Hepatocyte (in vitro differentiated cells): Measurements from ENCODE around the gene TMEM123. TPM values are rescaled to one million over a fixed set of nuclear protein-coding genes. Genes with fewer than 3 reads are reported as not detected.

ENCODE experiments used
- DNase-seq: peaks from one replicate; pipeline ENCODE4 v3.0.0-alpha.2; 2016; ENCODE audit warnings: low spot score
- H2AFZ ChIP-seq: fragments of 200-600 bp; sonication (generic); 2 replicates; pipeline ENCODE4 v1.6.0; 2016; ENCODE audit warnings: antibody characterized with exemption, mild to moderate bottlenecking
- H3K27ac ChIP-seq: fragments of 200-600 bp; sonication (generic); 2 replicates; pipeline ENCODE4 v1.5.1; 2016; ENCODE audit warnings: mild to moderate bottlenecking
- H3K27me3 ChIP-seq: fragments of 200-600 bp; sonication (generic); 2 replicates; pipeline ENCODE4 v1.6.1; 2016
- H3K36me3 ChIP-seq: fragments of 200-600 bp; sonication (generic); replicated peaks from 2 replicates; pipeline ENCODE4 v1.5.1; 2016; ENCODE audit warnings: low read depth; ENCODE audit not compliant: insufficient read depth
- H3K4me1 ChIP-seq: fragments of 200-600 bp; sonication (generic); 2 replicates; pipeline ENCODE4 v1.5.1; 2016; ENCODE audit warnings: mild to moderate bottlenecking, moderate library complexity; ENCODE audit not compliant: insufficient read depth
- H3K4me2 ChIP-seq: fragments of 200-600 bp; sonication (generic); 2 replicates; pipeline ENCODE4 v1.6.0; 2016
- H3K4me3 ChIP-seq: fragments of 200-600 bp; sonication (generic); 2 replicates; pipeline ENCODE4 v1.5.1; 2016; ENCODE audit warnings: mild to moderate bottlenecking
- H3K79me2 ChIP-seq: fragments of 200-600 bp; sonication (generic); 2 replicates; pipeline ENCODE4 v1.6.0; 2017; ENCODE audit warnings: mild to moderate bottlenecking
- H3K9me2 ChIP-seq: fragments of 200-600 bp; sonication (generic); replicated peaks from 2 replicates; pipeline ENCODE4 v1.6.0; 2017; ENCODE audit warnings: mild to moderate bottlenecking; ENCODE audit not compliant: insufficient read depth
- H3K9me3 ChIP-seq: fragments of 200-600 bp; sonication (generic); 2 replicates; pipeline ENCODE4 v1.5.1; 2016; ENCODE audit warnings: low read depth, mild to moderate bottlenecking
- H4K20me1 ChIP-seq: fragments of 200-600 bp; sonication (generic); 2 replicates; pipeline ENCODE4 v1.6.0; 2016; ENCODE audit warnings: mild to moderate bottlenecking; ENCODE audit not compliant: insufficient read depth, poor library complexity, severe bottlenecking
- CTCF ChIP-seq: fragments of 200-600 bp; sonication (generic); IDR thresholded peaks from 2 replicates; pipeline ENCODE4 v1.5.1; 2016; ENCODE audit warnings: antibody characterized with exemption, mild to moderate bottlenecking; ENCODE audit not compliant: poor library complexity
- EZH2 ChIP-seq: fragments of 200-600 bp; sonication (generic); IDR thresholded peaks from 2 replicates; pipeline ENCODE4 v1.6.1; 2016; ENCODE audit warnings: antibody characterized with exemption, mild to moderate bottlenecking, borderline replicate concordance
- EZH2phosphoT487 ChIP-seq: fragments of 200-600 bp; sonication (generic); IDR thresholded peaks from one replicate; pipeline ENCODE4 v1.6.1; 2018; ENCODE audit warnings: antibody characterized with exemption, mild to moderate bottlenecking, low read depth, moderate library complexity; ENCODE audit not compliant: unreplicated experiment, severe bottlenecking
- WGBS: methylation state at CpG from one replicate; pipeline ENCODE4 v1.1.6; 2016; ENCODE audit warnings: low lambda C conversion rate; ENCODE audit errors: missing lambda C conversion rate; 5-methylcytosine and 5-hydroxymethylcytosine counted together
- polyA plus RNA-seq: library from polyadenylated mRNA; unstranded; fragments of >200 nt; fragmentation: Nextera tagmentation; extraction: Ambion mirVana; gene quantifications from 2 replicates; pipeline ENCODE4 v1.2.1, GENCODE V29; 2016
- total RNA-seq: library from RNA; depleted of rRNA; stranded (reverse); fragments of >200 nt; gene quantifications from 2 replicates; pipeline ENCODE4 v1.2.3, GENCODE V29; 2014

TMEM123 gene
- total and polyA plus RNA-seq, 2 experiments from 2014 or later: 122 to 182 TPM

GRCh38 chr11:102457865-102458264 lies 5.3 kb upstream of the TMEM123 start:
- Histone ChIP-seq H3K27me3 (no peaks in the 10 kb centered on the region), H3K9me2 (no peaks in the 10 kb centered on the region), H3K4me3 (no peak overlapping the region), H3K27ac (no peak overlapping the region), H3K36me3 (no peaks in the 10 kb centered on the region), H3K9me3 (no peaks in the 10 kb centered on the region), H3K4me1 (peaks cover 17% of the 10 kb centered on the region), H3K4me2 (no peak overlapping the region), H4K20me1 (no peaks in the 10 kb centered on the region), H3K79me2 (peaks cover 6% of the 10 kb centered on the region), H2AFZ (no peak overlapping the region)
- no peak for TF ChIP-seq CTCF
- no peak for TF ChIP-seq EZH2
- TF ChIP-seq EZH2phosphoT487: no peak
- no peak for DNase-seq

- no peaks in the 10 kb centered on the region for H3K36me3 ChIP-seq
- WGBS: 93% methylated on average over 3 of the region's 3 CpGs
- DNase-seq: no peak
- H2AFZ ChIP-seq: no peak overlapping the region
- no peaks in the 10 kb centered on the region for H3K9me3 ChIP-seq
- no peak overlapping the region for H3K4me2 ChIP-seq
- no peak overlapping the region for H3K27ac ChIP-seq
- H3K4me3 ChIP-seq: no peak overlapping the region
- no peaks in the 10 kb centered on the region for H4K20me1 ChIP-seq
- no peaks in the 10 kb centered on the region for H3K9me2 ChIP-seq
- H3K4me1 ChIP-seq: peaks cover 12% of the 10 kb centered on the region
- TF ChIP-seq EZH2phosphoT487 (no peak), EZH2 (no peak)
- H3K27me3 ChIP-seq: no peaks in the 10 kb centered on the region
- peaks cover 9% of the 10 kb centered on the region for H3K79me2 ChIP-seq
Observed at GRCh38 chr11:102457056-102457677, 4.6 kb upstream of the TMEM123 start.

GRCh38 chr11:102456381-102456780 lies 3.8 kb upstream of the TMEM123 start:
- Histone ChIP-seq H2AFZ (no peak overlapping the region), H3K4me2 (no peak overlapping the region), H3K9me3 (no peaks in the 10 kb centered on the region), H3K4me3 (no peak overlapping the region), H3K4me1 (peaks cover 8% of the 10 kb centered on the region), H3K36me3 (no peaks in the 10 kb centered on the region), H3K27ac (no peak overlapping the region), H3K79me2 (peaks cover 13% of the 10 kb centered on the region), H3K27me3 (no peaks in the 10 kb centered on the region), H3K9me2 (no peaks in the 10 kb centered on the region), H4K20me1 (no peaks in the 10 kb centered on the region)
- DNase-seq: no peak
- TF ChIP-seq EZH2phosphoT487 (no peak), EZH2 (no peak), CTCF (no peak)
- WGBS: 75% methylated on average over 2 of the region's 2 CpGs

- H3K9me3 ChIP-seq: no peaks in the 10 kb centered on the region
- H3K4me1 ChIP-seq: peaks cover 25% of the 10 kb centered on the region
- no peak for TF ChIP-seq EZH2
- no peak for TF ChIP-seq CTCF
- TF ChIP-seq EZH2phosphoT487: no peak
- 92% methylated on average over 3 of the region's 3 CpGs for WGBS
- H2AFZ ChIP-seq: no peak overlapping the region
- H3K79me2 ChIP-seq: peaks cover 38% of the 10 kb centered on the region
- H3K36me3 ChIP-seq: no peaks in the 10 kb centered on the region
- peak overlapping the region; percentile 94 for H3K27ac ChIP-seq
- H4K20me1 ChIP-seq: peaks cover 5% of the 10 kb centered on the region
- peak overlapping the region; percentile 75 for H3K4me2 ChIP-seq
- DNase-seq: no peak
- no peaks in the 10 kb centered on the region for H3K9me2 ChIP-seq
- H3K4me3 ChIP-seq: no peak overlapping the region
- no peaks in the 10 kb centered on the region for H3K27me3 ChIP-seq
Observed at GRCh38 chr11:102453921-102454320, 1.4 kb upstream of the TMEM123 start.
